Activated CD8-positive, alpha-beta memory T cell treated with anti-CD3 and anti-CD28 coated beads for 36 hours (primary cell): Measurements from ENCODE around the gene PHETA1. TPM values are rescaled to one million over a fixed set of nuclear protein-coding genes. Genes with fewer than 3 reads are reported as not detected.

ENCODE experiments used
- CTCF ChIA-PET: fragments of 350-600 bp; sonication (Branson Sonifier 250); formaldehyde crosslinking; loops from one replicate; lab custom pipeline; 2021; ENCODE audit warnings: antibody characterized with exemption; lab: Charles Lee
- POLR2A ChIA-PET: fragments of 350-600 bp; sonication (Branson Sonifier 250); formaldehyde crosslinking; loops from one replicate; lab custom pipeline; 2021; ENCODE audit warnings: antibody characterized with exemption; lab: Charles Lee
- total RNA-seq, 2 experiments: library from RNA; stranded (reverse); gene quantifications; one replicate each; pipeline ENCODE4 v1.2.3, GENCODE V29; 2021

PHETA1 gene
- total RNA-seq, 2 experiments from 2014 or later = 2.6 to 4.2 TPM

- ChIA-PET POLR2A (no interaction called here), CTCF (no interaction called here)
Measured at GRCh38 chr12:111361073-111361716, 7.7 kb downstream of the PHETA1 start.

- ChIA-PET POLR2A (no interaction called here), CTCF (interaction anchor here (1.6 kb wide), 1 partner anchor 45 kb away, joined by 4 read pairs; no protein-coding TSS in a partner anchor)
Measured at GRCh38 chr12:111360325-111360930, 8.5 kb downstream of the PHETA1 start.

DNA sequence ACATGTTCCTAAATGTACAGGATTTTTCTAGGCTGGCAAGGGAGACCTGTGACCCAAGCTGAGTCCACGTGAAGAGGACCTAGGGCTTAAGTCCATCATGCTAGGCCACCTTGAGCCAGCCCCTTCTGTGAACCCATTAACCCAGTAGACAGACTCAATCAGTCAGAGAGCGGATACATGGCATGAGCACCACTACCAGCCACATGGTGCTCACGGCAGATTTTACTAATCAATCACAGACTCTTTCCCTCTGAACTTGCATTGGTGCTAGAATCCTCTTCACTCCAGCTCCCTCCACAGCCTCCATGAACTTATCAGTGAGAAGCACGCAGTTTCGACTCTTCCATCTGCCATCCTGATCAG lies 9.0 kb downstream of the PHETA1 start:
- ChIA-PET POLR2A (no interaction called here), CTCF (interaction anchor here (1.6 kb wide), 1 partner anchor 45 kb away, joined by 4 read pairs; no protein-coding TSS in a partner anchor)

- CTCF ChIA-PET = interaction anchor here (1.6 kb wide), 1 partner anchor 46 kb away, joined by 4 read pairs; no protein-coding TSS in a partner anchor
Measured at GRCh38 chr12:111359231-111359913, 9.5 kb downstream of the PHETA1 start.

DNA sequence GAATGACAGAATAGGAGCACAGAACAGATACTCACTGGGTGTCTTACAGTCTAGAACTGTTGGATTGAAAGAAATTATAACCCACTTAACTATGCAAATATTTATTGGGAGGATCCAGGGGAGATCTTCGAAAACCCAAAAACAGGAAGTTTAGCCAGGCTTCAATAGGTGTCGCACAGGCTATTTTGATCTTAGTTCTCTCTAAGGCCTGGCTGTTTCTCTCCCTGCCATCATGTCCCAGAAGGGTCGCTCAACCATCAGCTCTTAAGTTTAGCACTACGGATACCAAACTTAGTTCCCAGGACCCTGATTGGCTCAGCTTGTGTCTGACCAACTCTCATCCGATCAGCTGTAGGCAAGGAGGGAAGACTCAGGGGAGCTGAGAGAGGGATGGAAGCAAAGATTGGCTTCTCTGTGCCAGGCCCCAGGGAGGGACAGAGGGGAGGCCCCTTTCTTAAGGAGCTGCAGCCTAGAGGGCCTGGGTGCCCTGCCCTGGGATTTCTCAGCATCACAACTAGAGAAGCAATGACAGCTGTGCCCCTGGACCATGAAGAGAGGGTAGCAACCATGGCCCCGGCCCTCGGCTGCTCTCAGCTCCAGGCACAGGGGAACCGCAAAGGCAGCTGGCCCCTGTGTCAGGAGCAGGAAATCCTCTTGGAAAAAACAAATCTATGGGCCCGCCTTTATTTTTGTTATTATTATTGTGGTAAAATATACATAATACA lies 13.5 kb downstream of the PHETA1 start:
- CTCF ChIA-PET = interaction anchor here (1.0 kb wide), 1 partner anchor 11 kb away, joined by 3 read pairs; no protein-coding TSS in a partner anchor
- POLR2A ChIA-PET = no interaction called here

More at GRCh38 chr12:111359231-111359913, 9.5 kb downstream of the PHETA1 start:
- POLR2A ChIA-PET = no interaction called here

- ChIA-PET POLR2A (no interaction called here), CTCF (no interaction called here)
Measured at GRCh38 chr12:111354511-111354910, 14.4 kb downstream of the PHETA1 start.

DNA sequence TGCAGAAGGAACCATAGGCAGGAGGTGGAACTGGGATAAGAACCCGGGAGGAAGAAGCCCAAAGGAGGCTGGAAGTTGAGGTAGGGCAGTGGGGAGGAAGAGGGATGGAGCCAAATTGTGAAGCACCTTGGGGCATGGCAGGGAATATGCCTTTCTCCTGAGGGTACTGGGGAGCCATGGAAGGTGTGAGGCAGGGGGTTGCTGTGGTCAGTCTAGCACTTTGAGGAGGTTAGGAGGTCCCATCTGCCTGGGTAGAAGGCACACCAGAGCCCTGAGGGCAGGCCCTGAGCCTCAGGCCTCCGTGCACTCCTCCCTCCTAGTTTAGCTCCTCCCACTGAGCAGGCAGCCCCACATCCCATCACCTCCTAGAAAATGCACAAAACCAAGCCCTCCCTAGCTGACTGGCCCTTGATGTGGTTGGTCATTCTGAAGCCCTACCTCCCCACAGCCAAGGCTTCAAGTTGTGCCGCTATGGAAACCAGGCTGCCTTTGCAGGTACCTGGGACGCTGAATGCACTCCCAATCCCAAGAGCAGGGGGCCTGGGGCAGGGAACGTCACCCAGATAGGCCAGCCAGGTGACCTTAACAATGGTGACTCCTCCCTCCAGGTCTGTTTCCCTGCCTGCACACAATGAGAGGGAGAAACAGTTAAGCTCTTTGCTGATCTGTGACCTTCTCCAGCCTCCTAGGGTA lies 15.1 kb downstream of the PHETA1 start:
- CTCF ChIA-PET = no interaction called here
- POLR2A ChIA-PET = interaction anchor here (0.6 kb wide), 1 partner anchor 42 kb away, joined by 3 read pairs; no protein-coding TSS in a partner anchor

DNA sequence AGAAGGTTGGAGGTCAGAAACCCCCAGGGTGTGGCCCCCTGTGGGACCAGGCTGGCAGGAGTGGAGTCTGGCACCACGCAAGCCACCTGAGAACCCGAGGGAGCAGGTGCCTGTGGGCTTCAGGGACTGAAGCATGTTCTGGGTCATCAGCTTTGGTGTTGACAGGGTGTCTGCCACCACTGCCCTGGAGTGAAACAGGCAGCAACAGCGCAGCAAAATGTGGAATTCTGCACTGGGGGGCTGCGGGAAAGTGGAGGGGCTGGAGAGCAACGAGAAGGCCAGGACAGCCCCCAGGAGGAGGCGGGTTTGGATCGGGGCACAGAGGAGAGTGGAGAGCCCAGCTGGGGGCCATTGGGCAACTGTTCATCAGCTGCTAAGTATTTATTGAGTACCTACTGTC lies 15.9 kb downstream of the PHETA1 start:
- ChIA-PET POLR2A (no interaction called here), CTCF (no interaction called here)

- ChIA-PET CTCF (no interaction called here), POLR2A (no interaction called here)
Measured at GRCh38 chr12:111352296-111352993, 16.4 kb downstream of the PHETA1 start.

DNA sequence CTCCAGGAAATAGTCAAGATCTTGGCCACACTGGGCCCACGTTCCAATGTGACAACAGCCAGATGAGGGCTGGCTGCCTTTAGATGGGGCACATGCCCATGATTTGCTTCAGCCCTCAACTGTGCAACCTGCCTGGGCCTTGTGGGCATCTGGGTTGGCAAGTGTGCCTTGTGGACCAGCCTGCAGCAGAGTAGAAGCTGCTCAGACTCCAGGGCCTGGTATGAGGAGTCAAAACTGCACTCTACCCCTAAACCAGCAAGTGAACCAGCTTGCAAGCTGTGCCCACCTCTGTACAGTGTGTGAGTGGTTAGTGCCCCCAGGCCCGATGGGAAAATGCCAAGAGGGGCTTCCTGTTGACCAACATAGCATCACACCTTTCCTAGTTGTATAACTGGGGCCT lies 17.9 kb downstream of the PHETA1 start:
- POLR2A ChIA-PET = no interaction called here
- CTCF ChIA-PET = no interaction called here

GRCh38 chr12:111349748-111350520 lies 19.0 kb downstream of the PHETA1 start:
- POLR2A ChIA-PET = no interaction called here
- CTCF ChIA-PET = no interaction called here

DNA sequence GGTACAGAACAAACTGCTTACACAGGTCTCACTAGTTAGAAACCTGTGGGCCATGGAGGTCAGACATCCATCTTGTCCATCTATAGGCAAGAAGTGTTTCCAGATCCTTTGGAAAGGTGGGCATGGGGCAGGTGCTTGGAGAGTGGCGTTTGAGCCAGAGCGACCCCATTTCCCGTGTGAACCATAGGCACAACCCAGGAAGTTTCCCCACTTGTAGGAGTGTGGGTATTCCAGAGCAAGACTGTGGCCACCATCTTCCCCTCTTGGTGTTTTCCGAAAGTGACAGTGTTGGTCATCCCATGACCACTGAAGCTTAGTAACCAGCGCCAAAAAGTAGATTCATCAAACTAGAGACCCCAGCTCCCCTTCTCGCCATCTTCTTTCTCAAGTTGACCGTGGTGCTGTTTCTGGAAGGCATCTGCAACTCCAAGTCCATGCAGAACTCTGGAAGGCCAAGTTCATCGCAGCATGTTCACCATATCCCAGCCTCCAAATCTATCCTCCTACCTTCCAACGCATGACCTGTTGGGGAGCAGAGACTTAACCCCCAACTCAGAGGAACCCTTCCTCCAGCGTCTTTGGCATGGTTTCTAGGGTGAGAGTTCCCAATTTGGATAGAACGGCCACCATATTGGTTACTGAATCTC lies 19.7 kb downstream of the PHETA1 start:
- CTCF ChIA-PET = no interaction called here
- POLR2A ChIA-PET = no interaction called here

GRCh38 chr12:111347891-111348644 lies 20.8 kb downstream of the PHETA1 start:
- POLR2A ChIA-PET = no interaction called here

DNA sequence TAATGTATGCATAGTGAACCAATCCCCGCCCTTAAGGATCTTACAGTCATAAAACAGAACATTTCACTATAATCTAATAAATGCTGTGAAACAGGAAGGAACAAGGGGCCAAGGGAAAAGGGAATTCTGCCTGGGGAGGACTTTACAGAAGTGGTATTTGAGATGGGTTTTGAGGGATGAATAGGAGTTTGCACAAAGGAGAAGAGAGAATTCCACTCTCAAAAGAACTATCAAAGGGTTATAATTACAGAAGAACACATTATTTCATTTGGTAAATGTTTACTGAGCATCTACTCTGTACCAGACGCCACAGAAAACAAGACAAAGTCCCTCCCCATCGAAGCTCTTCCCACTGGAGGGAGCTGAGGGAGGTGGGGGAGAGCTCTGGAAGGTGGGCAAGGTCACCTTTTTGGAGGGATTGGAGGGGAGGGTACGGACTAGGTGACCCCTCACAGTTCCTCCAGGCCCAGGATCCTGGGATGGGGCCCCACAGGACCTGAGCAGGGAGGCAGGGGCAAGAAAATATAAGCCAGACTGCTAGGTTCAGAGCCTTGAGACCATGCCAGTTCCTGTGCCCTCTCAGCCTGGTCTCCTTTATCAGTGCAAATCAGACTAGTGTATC lies 24.5 kb downstream of the PHETA1 start:
- POLR2A ChIA-PET = no interaction called here
- CTCF ChIA-PET = no interaction called here

More at GRCh38 chr12:111347891-111348644, 20.8 kb downstream of the PHETA1 start:
- CTCF ChIA-PET = no interaction called here

DNA sequence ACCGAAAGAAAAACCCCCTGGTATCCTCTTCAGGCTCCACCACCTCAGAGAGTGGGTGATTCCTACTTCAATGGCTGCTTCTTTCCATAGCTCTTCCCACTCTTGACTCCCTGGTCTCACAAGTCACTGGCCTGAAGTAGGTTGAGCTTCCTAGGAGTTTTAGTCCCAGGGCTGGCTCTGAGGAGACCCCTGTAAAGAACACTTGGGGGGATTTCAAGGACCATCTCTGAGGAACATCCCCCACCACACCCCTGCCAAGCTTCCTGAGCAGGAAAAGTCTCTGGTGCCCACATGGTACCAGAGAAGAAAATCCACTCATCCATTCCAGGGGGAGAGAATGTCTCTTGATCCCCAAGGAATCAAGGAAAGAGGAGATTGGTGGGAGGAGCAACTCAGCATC lies 25.7 kb downstream of the PHETA1 start:
- CTCF ChIA-PET = no interaction called here
- POLR2A ChIA-PET = no interaction called here

DNA sequence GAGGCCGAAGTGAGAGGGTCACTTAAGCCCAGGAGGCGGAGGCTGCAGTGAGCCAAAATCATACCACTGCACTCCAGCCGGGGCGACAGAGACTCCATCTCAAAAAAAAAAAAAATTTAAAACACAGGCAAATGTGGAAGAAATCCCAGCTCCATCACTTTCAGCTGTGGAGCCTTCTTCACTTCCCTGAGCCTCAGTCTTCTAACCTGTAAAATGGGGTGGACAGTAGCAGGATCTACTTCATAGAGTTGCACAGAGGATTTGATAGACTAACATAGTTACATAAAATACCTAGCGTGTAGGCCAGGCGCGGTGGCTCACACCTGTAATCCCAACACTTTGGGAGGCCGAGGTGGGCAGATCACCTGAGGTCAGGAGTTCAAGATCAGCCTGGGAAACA lies 26.5 kb downstream of the PHETA1 start:
- POLR2A ChIA-PET = no interaction called here
- CTCF ChIA-PET = no interaction called here
